NCI-H2227 (cell line): ENCODE data around the gene EMC7.

ENCODE experiments used
- DNase-seq: peaks from one replicate; lab custom pipeline; 2025; ENCODE audit not compliant: unreplicated experiment; lab: John Stamatoyannopoulos, UW

Gene EMC7

GRCh38 chr15:34038871-34039789 is 62.5 kb downstream of the EMC7 start, which contains the start of gene AVEN:
AVEN (minus strand) TSS chr15:34039204; CDS start chr15:34039046, 158 bp downstream.
- DNase-seq, result peak; percentile 62

- DNase-seq, result peak; percentile 77
Measured at GRCh38 chr15:34038023-34038870, 63.4 kb downstream of the EMC7 start.
